OCI-LY1 (cell line): Measurements from ENCODE around the gene LST1.

Source experiments
- EZH2 ChIP-seq: fragments of 200-600 bp; sonication (generic), shearing (Covaris generic); IDR thresholded peaks from 2 replicates; pipeline ENCODE4 v1.8.0; 2017; ENCODE audit warnings: borderline replicate concordance, mixed run types, mild to moderate bottlenecking, antibody characterized with exemption, low read length, moderate library complexity, mixed read lengths
- TF ChIP-seq, protein P1 (sequence below): fragments of 200-600 bp; sonication (generic), shearing (Covaris generic); IDR thresholded peaks from 2 replicates; pipeline ENCODE4 v1.5.1; 2017; ENCODE audit warnings: mild to moderate bottlenecking, antibody characterized with exemption, low read length, moderate library complexity, mixed read lengths

DNA sequence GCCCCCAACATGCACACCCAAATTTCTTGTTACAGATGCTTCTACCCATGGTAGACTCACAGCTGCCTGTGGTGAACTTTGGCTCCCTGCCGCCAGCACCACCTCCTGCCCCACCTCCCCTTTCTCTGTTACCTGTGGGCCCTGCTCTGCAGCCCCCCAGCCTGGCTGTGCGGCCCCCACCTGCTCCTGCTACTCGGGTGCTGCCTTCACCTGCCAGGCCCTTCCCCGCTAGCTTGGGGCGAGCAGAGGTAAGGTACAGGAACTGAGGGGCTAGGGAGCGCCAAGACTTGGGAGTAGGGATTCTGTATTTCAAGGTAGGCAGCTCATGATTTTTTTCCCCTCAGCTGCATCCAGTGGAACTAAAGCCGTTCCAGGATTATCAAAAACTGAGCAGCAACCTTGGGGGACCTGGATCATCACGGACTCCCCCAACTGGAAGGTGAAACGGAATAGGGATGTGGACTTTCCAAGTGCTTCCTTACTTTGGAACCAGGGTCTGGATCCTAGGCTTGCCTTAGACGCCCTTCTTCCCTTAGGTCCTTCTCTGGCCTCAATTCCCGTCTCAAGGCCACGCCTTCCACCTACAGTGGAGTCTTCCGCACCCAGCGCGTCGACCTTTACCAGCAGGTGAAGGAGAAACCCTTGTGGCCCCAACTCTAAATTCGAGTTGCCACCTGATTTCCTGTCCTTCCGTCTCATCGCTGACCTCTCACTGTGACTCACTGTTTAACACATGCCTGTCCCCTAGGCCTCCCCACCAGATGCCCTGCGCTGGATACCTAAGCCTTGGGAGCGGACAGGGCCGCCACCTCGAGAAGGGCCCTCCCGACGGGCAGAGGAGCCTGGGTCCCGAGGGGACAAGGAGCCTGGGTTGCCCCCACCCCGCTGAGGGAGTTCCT lies 50.9 kb downstream of the LST1 start:
- no peak for TF ChIP-seq EZH2
- TF ChIP-seq, protein P1, sequence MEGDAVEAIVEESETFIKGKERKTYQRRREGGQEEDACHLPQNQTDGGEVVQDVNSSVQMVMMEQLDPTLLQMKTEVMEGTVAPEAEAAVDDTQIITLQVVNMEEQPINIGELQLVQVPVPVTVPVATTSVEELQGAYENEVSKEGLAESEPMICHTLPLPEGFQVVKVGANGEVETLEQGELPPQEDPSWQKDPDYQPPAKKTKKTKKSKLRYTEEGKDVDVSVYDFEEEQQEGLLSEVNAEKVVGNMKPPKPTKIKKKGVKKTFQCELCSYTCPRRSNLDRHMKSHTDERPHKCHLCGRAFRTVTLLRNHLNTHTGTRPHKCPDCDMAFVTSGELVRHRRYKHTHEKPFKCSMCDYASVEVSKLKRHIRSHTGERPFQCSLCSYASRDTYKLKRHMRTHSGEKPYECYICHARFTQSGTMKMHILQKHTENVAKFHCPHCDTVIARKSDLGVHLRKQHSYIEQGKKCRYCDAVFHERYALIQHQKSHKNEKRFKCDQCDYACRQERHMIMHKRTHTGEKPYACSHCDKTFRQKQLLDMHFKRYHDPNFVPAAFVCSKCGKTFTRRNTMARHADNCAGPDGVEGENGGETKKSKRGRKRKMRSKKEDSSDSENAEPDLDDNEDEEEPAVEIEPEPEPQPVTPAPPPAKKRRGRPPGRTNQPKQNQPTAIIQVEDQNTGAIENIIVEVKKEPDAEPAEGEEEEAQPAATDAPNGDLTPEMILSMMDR = no peak
